Naive thymus-derived CD4-positive, alpha-beta T cell (primary cell): ENCODE results near the gene SSBP3. TPM values are rescaled to one million over a fixed set of nuclear protein-coding genes. Genes with fewer than 3 reads are reported as not detected.

ENCODE experiments used
- ATAC-seq: fragments of 150-1000 bp; cut with Tn5 transposase; 2 replicates; pipeline ENCODE4 v1.10.0; 2021; ENCODE audit warnings: mild to moderate bottlenecking, moderate library complexity
- CTCF ChIA-PET: fragments of 350-600 bp; sonication (Branson Sonifier 250); formaldehyde crosslinking; loops from one replicate; lab custom pipeline; 2021; ENCODE audit warnings: antibody characterized with exemption; lab: Charles Lee
- POLR2A ChIA-PET: fragments of 350-600 bp; sonication (Branson Sonifier 250); formaldehyde crosslinking; loops from one replicate; lab custom pipeline; 2021; ENCODE audit warnings: antibody characterized with exemption, inconsistent platforms; lab: Charles Lee
- DNase-seq, 9 donors: peaks; one replicate each; pipeline versions ENCODE4 v3.0.0 to v3.0.0-alpha.2; 2020 to 2022; ENCODE audit warnings: mixed read lengths in 1 of 9
- H3K27ac ChIP-seq: one replicate; pipeline ENCODE4 v1.7.0; 2013; ENCODE audit warnings: mild to moderate bottlenecking, low read depth, low read length, moderate library complexity
- H3K27me3 ChIP-seq, 2 donors: one replicate each; pipeline ENCODE4 v1.7.0; 2013; ENCODE audit warnings: low read length in 2 of 2, mild to moderate bottlenecking in 2 of 2, moderate library complexity in 2 of 2; ENCODE audit not compliant: control insufficient read depth in 2 of 2, insufficient read depth in 2 of 2
- H3K36me3 ChIP-seq, 3 experiments: 1 replicate in 2 of 3; 2 replicates in 1 of 3; pipeline ENCODE4 v1.7.0; 2013; ENCODE audit warnings: low read length in 3 of 3, mild to moderate bottlenecking in 3 of 3, moderate library complexity in 1 of 3; ENCODE audit not compliant: insufficient read depth in 3 of 3, control insufficient read depth in 2 of 3
- H3K4me1 ChIP-seq, 2 donors: one replicate each; pipeline ENCODE4 v1.7.0; 2013; ENCODE audit warnings: low read length in 2 of 2, mild to moderate bottlenecking in 2 of 2, moderate library complexity in 1 of 2; ENCODE audit not compliant: control insufficient read depth in 2 of 2, insufficient read depth in 2 of 2
- H3K4me3 ChIP-seq: 2 replicates; pipeline ENCODE4 v1.7.0; 2013; ENCODE audit warnings: mild to moderate bottlenecking, low read length
- H3K9me3 ChIP-seq, 3 experiments: 1 replicate in 2 of 3; 2 replicates in 1 of 3; pipeline ENCODE4 v1.7.0; 2013; ENCODE audit warnings: low read length in 3 of 3; ENCODE audit not compliant: control insufficient read depth in 2 of 3
- H3K27ac Mint-ChIP-seq, 9 donors: one replicate each; pipeline ENCODE4 v1.8.0; 2020 to 2022; ENCODE audit warnings: mixed read lengths in 9 of 9, mild to moderate bottlenecking in 8 of 9, moderate library complexity in 5 of 9, inconsistent platforms in 2 of 9
- H3K27me3 Mint-ChIP-seq, 5 donors: one replicate each; pipeline ENCODE4 v1.8.0; 2021 to 2022; ENCODE audit warnings: mixed read lengths in 5 of 5, mild to moderate bottlenecking in 1 of 5
- H3K36me3 Mint-ChIP-seq, 5 donors: one replicate each; pipeline ENCODE4 v1.8.0; 2020 to 2022; ENCODE audit warnings: mixed read lengths in 5 of 5, mild to moderate bottlenecking in 3 of 5, inconsistent platforms in 1 of 5
- H3K4me1 Mint-ChIP-seq, 7 donors: one replicate each; pipeline ENCODE4 v1.8.0; 2020 to 2022; ENCODE audit warnings: mixed read lengths in 7 of 7, mild to moderate bottlenecking in 3 of 7, inconsistent platforms in 1 of 7
- H3K4me3 Mint-ChIP-seq, 10 donors: one replicate each; pipeline ENCODE4 v1.8.0; 2020 to 2022; ENCODE audit warnings: mild to moderate bottlenecking in 10 of 10, mixed read lengths in 10 of 10, moderate library complexity in 6 of 10, inconsistent platforms in 2 of 10
- H3K9me3 Mint-ChIP-seq, 11 donors: one replicate each; pipeline ENCODE4 v1.8.0; 2020 to 2022; ENCODE audit warnings: mixed read lengths in 11 of 11, mild to moderate bottlenecking in 4 of 11, inconsistent platforms in 1 of 11, moderate library complexity in 1 of 11
- intact Hi-C, 2 donors: fragments of 100-400 bp; cut with micrococcal nuclease; formaldehyde crosslinking; loops; one replicate each; pipeline ENCODE4 v1.15.1; 2023
- polyA plus RNA-seq, 2 donors: library from polyadenylated mRNA; unstranded; fragments of 300-500 nt; fragmentation: Illumina TruSeq; gene quantifications; one replicate each; pipeline ENCODE4 v1.2.3, GENCODE V29; 2021
- total RNA-seq, 6 experiments: library from RNA in 5 of 6; stranded (reverse) in 5 of 6; gene quantifications; 1 replicate in 5 of 6; 2 replicates in 1 of 6; pipeline ENCODE4 v1.2.3 and lab custom pipeline; 2021 to 2026

The SSBP3 gene
- total and polyA plus RNA-seq, 7 experiments from 2014 or later = 19.4 to 124 (median 80.5) TPM

DNA sequence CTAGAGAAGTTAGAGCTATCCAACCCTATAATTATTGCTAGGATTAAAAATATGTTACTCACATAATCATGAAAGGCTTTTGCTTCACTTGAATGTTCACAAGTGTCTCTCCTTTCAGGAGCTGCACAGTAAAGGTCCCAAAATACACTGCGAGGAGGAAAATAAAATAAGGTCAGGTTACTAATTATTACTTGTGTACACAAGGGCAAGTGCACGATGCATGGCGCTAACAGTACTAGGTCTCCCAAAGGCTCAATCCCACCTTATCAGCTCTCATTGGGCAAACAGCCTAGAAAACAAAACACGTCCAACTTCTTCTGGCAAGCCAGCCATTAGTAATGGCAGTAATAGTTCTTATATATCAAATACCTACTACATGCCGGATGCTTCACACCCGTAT, 4.4 kb downstream of the SSBP3 start:
- no peaks in the 10 kb centered on the region for H3K9me3 Mint-ChIP-seq
- CTCF ChIA-PET = interaction anchor here (0.5 kb wide), 1 partner anchor 10 kb away, joined by 4 read pairs; no protein-coding TSS in a partner anchor
- Histone ChIP-seq H3K27me3 (no peaks in the 10 kb centered on the region), H3K27ac (no peak overlapping the region), H3K4me3 (no peak overlapping the region), H3K9me3 (no peaks in the 10 kb centered on the region), H3K36me3 (peaks cover 5 to 68% (median 5%) of the 10 kb centered on the region in 3 experiments), H3K4me1 (peaks cover 17 to 20% of the 10 kb centered on the region in 2 donors)
- POLR2A ChIA-PET = interaction anchor here (1.1 kb wide), 1 partner anchor 10 kb away, joined by 4 read pairs; no protein-coding TSS in a partner anchor
- peaks cover 20 to 59% (median 42%) of the 10 kb centered on the region in 5 donors for H3K36me3 Mint-ChIP-seq
- peaks cover 55 to 81% (median 72%) of the 10 kb centered on the region in 7 donors for H3K4me1 Mint-ChIP-seq
- intact Hi-C loops = no loop called here
- DNase-seq (no peak), ATAC-seq (no peak)
- H3K27ac Mint-ChIP-seq = peak overlapping the region in 7 of 9 donors; percentile 14 to 81 (median 59)
- H3K4me3 Mint-ChIP-seq = peak overlapping the region in 9 of 10 donors; percentile 2 to 87 (median 29)
- no peaks in the 10 kb centered on the region for H3K27me3 Mint-ChIP-seq

DNA sequence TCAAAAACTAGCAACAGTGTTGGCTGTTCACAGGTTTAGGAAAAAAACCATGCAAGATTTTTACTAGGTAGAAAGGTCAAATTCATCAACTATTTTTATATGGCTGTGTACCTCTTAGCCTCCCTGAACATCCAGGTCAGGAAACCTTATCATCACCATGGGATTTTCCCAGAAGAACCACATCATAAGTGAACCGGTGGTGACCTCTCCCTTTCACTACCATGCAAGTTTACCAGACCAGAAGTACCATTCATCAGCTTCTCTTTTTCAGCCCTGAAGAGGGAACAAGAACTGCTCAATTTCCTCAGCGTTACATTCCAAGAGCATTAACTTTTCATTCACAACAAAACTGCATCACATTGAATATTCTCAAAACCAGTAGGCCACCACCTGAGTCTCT, 5.9 kb downstream of the SSBP3 start:
- Mint-ChIP-seq H3K4me3 (peak overlapping the region in 7 of 10 donors; percentile 14 to 84 (median 48)), H3K27me3 (no peaks in the 10 kb centered on the region), H3K4me1 (peaks cover 55 to 95% (median 81%) of the 10 kb centered on the region in 7 donors), H3K9me3 (no peaks in the 10 kb centered on the region), H3K27ac (peak overlapping the region in 3 of 9 donors; percentile 26 to 68 (median 36)), H3K36me3 (peaks cover 20 to 63% (median 50%) of the 10 kb centered on the region in 5 donors)
- POLR2A ChIA-PET = interaction anchor here (1.5 kb wide), 1 partner anchor 10 kb away, joined by 4 read pairs; no protein-coding TSS in a partner anchor
- peak; percentile 33 for ATAC-seq
- intact Hi-C loops = no loop called here
- no peak overlapping the region for H3K27ac ChIP-seq
- peak in 1 of 9 donors; percentile 44 for DNase-seq
- H3K4me1 ChIP-seq = peaks cover 17 to 20% of the 10 kb centered on the region in 2 donors
- H3K9me3 ChIP-seq = no peaks in the 10 kb centered on the region
- CTCF ChIA-PET = no interaction called here
- H3K36me3 ChIP-seq = peaks cover 5 to 74% (median 10%) of the 10 kb centered on the region in 3 experiments
- no peaks in the 10 kb centered on the region for H3K27me3 ChIP-seq
- no peak overlapping the region for H3K4me3 ChIP-seq

DNA sequence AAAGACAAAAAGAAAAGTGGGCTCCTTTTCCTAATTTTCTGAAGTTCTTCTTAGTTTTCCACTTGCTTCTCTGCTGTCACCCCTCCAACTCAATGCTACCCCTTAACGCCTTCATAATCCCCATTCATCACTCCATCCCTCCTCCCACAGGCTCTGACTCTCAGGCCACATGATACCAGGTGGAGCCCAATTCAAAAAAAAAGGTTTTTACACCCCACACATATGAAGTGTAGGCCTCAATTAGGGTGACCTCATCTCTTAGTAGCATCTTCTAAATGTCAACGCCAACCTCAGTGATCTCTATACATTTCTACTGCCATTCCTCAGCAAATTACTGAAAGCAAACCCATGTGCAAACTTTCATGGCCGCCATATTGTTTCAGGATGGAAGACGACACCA, 6.4 kb downstream of the SSBP3 start:
- Histone ChIP-seq H3K4me1 (peaks cover 17 to 20% of the 10 kb centered on the region in 2 donors), H3K9me3 (no peaks in the 10 kb centered on the region), H3K27me3 (no peaks in the 10 kb centered on the region), H3K4me3 (no peak overlapping the region), H3K27ac (no peak overlapping the region), H3K36me3 (peaks cover 5 to 80% (median 12%) of the 10 kb centered on the region in 3 experiments)
- Mint-ChIP-seq H3K27ac (peak overlapping the region in 3 of 9 donors; percentile 19 to 47 (median 20)), H3K36me3 (peaks cover 20 to 66% (median 50%) of the 10 kb centered on the region in 5 donors), H3K9me3 (no peaks in the 10 kb centered on the region), H3K27me3 (no peaks in the 10 kb centered on the region), H3K4me1 (peaks cover 55 to 98% (median 85%) of the 10 kb centered on the region in 7 donors), H3K4me3 (peak overlapping the region in 2 of 10 donors; percentile 35 to 43)
- ATAC-seq (no peak), DNase-seq (no peak)
- intact Hi-C loops = no loop called here
- CTCF ChIA-PET = no interaction called here
- POLR2A ChIA-PET = interaction anchor here (1.5 kb wide), 1 partner anchor 10 kb away, joined by 4 read pairs; no protein-coding TSS in a partner anchor

DNA sequence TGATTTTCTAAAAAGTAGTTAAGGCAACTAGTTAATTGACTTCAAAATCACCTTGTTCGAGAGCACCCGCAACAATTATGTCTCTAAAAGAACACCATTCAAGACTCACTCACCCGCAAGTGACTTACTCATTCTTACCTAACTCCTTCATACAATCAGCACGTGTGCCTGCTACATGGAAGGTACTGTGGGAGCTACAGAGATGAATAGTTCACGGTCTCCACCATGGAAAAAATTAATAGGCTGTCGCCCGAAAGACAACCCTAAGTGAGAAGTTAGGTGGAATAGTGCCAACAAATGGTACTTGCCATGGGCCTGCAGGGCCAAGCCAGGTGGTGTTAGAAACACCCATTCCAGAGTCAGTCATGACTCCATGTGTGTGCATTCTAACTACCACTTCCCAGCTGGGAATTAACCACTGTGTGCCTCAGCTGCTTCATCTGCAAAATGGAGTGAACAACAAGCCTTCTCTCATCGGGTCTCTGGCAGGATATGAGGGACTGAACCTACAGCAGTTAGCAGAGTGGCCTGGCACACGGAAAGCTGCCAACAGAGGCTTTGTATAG, 7.1 kb downstream of the SSBP3 start:
- Histone ChIP-seq H3K36me3 (peaks cover 5 to 81% (median 12%) of the 10 kb centered on the region in 3 experiments), H3K27me3 (no peaks in the 10 kb centered on the region), H3K9me3 (no peaks in the 10 kb centered on the region), H3K4me3 (no peak overlapping the region), H3K27ac (no peak overlapping the region), H3K4me1 (peaks cover 11 to 13% of the 10 kb centered on the region in 2 donors)
- no peaks in the 10 kb centered on the region for H3K27me3 Mint-ChIP-seq
- POLR2A ChIA-PET = interaction anchor here (1.5 kb wide), 1 partner anchor 9 kb away, joined by 4 read pairs; no protein-coding TSS in a partner anchor
- ATAC-seq (no peak), DNase-seq (no peak)
- H3K27ac Mint-ChIP-seq = peak overlapping the region in 5 of 9 donors; percentile 3 to 76 (median 47)
- intact Hi-C loops = no loop called here
- CTCF ChIA-PET = no interaction called here
- H3K36me3 Mint-ChIP-seq = peaks cover 20 to 64% (median 50%) of the 10 kb centered on the region in 5 donors
- peak overlapping the region in 4 of 10 donors; percentile 2 to 43 (median 19) for H3K4me3 Mint-ChIP-seq
- peaks cover 49 to 95% (median 82%) of the 10 kb centered on the region in 7 donors for H3K4me1 Mint-ChIP-seq
- H3K9me3 Mint-ChIP-seq = no peaks in the 10 kb centered on the region

DNA sequence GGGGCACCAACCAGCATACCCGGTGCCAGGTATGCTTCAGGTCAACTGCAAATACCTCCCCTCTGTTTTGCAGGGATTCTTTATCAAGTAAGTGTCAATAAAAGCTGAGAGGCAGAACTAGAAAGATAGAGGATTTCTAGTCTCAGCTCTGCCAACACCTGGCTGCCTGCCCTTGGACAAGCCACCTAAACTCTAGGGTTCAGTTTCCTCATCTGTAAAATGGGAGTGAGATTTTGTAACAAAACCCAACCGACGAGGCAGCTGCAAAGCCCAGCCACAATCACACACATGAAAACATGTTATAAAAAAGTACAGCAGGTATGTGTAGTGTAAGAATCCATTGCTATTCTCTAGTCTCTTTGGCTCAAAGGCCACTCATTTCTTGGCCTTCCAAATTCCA, 8.2 kb downstream of the SSBP3 start:
- CTCF ChIA-PET = interaction anchor here (0.9 kb wide), 1 partner anchor 91 kb away, joined by 3 read pairs; no protein-coding TSS in a partner anchor
- ATAC-seq = no peak
- DNase-seq = no peak
- peaks cover 5 to 84% (median 12%) of the 10 kb centered on the region in 3 experiments for H3K36me3 ChIP-seq
- no peak overlapping the region for H3K27ac ChIP-seq
- POLR2A ChIA-PET = no interaction called here
- no peaks in the 10 kb centered on the region for H3K27me3 ChIP-seq
- intact Hi-C loops = no loop called here
- Mint-ChIP-seq H3K27ac (peak overlapping the region in 4 of 9 donors; percentile 15 to 51 (median 44)), H3K36me3 (peaks cover 20 to 62% (median 50%) of the 10 kb centered on the region in 5 donors), H3K4me3 (no peak overlapping the region), H3K9me3 (no peaks in the 10 kb centered on the region), H3K4me1 (peaks cover 38 to 88% (median 74%) of the 10 kb centered on the region in 7 donors), H3K27me3 (no peaks in the 10 kb centered on the region)
- H3K4me1 ChIP-seq = peaks cover 2 to 4% of the 10 kb centered on the region in 2 donors
- no peak overlapping the region for H3K4me3 ChIP-seq
- H3K9me3 ChIP-seq = no peaks in the 10 kb centered on the region

DNA sequence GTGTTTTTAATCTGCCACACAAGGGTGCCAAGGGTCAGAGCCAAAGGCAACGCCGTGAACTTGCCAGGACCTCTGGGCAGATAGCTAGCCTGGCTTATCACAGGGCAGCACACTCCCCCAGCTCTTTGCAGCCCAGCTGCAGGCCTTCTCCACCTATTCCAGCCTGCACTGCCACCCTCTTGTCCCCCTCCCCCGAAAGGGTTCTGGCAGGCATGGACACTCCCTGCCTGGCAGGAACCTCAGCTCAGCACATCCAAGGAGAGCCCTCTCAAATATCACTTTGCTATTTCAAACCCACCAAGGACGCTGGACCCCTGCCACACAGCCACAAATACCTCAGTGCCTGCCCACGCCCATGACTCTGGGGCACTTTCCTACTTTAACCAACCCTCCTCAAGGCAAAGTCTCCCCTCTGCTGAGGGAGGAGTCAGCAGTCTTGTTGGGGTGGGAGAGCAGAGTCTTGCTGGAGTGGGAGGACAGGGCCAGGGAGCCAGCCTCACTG, 9.1 kb downstream of the SSBP3 start:
- Mint-ChIP-seq H3K36me3 (peaks cover 20 to 62% (median 49%) of the 10 kb centered on the region in 5 donors), H3K4me1 (peaks cover 33 to 88% (median 74%) of the 10 kb centered on the region in 7 donors), H3K27me3 (no peaks in the 10 kb centered on the region), H3K4me3 (no peak overlapping the region), H3K9me3 (no peaks in the 10 kb centered on the region), H3K27ac (peak overlapping the region in 3 of 9 donors; percentile 31 to 60 (median 42))
- DNase-seq (no peak), ATAC-seq (no peak)
- no peak overlapping the region for H3K27ac ChIP-seq
- peaks cover 5 to 84% (median 12%) of the 10 kb centered on the region in 3 experiments for H3K36me3 ChIP-seq
- intact Hi-C loops = no loop called here
- CTCF ChIA-PET = interaction anchor here (0.6 to 1.0 kb wide), 2 partner anchors 16 to 91 kb away, joined by 3 to 5 read pairs; no protein-coding TSS in a partner anchor
- H3K9me3 ChIP-seq = no peaks in the 10 kb centered on the region
- no peak overlapping the region for H3K4me3 ChIP-seq
- no peaks in the 10 kb centered on the region for H3K4me1 ChIP-seq
- no peaks in the 10 kb centered on the region for H3K27me3 ChIP-seq
- POLR2A ChIA-PET = interaction anchor here (0.9 to 1.2 kb wide), 2 partner anchors 26 to 93 kb away, joined by 3 to 5 read pairs; no protein-coding TSS in a partner anchor
